ENCODE results near the gene CLHC1.
A peak's percentile ranks its signal among the peaks of the same experiment; 100 is the strongest.

CLHC1 gene

DNA sequence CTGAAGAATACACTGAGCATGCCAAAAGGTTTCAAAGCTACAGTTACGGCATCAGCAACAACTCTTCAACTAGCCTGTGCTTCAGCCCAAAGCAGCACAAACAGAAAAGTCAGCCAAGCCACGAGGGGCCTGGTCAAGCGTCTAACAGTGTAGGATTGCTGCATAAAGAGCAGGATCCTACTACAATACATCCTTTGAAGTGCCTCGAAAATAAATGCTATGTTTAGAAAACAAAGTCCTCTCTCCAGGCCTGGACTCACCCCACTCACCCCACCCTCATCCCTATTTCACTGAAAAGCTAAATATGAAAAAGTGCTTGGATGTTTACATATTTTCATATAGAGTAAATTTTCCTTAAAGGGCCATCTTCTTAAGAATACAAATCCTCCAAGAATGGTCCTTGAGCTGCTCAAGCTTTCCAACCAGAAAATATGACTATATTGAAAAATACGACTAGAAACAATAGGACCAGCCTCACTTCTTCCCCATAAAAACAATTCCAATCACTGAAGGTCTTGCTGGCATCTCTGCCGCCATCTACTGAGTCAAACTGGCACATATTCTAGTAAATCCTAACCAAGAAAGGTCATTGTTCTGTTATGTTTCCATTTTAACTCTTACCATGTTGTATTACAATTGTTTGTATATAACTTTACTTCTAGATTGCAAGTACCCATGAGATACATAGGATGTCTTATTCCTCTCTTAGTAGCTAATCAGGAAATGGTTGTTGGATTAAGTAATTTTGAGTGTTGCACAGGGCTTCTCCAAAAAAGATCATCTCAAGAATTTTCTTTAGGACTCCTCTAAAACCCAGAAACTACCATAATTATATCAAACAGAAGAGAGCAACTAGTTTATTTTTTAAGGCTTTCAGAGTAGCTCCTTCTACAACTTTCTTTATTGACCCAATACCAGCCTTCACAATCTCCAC lies 63.6 kb downstream of the CLHC1 start:
- DNase-seq, result peak; percentile 88

DNA sequence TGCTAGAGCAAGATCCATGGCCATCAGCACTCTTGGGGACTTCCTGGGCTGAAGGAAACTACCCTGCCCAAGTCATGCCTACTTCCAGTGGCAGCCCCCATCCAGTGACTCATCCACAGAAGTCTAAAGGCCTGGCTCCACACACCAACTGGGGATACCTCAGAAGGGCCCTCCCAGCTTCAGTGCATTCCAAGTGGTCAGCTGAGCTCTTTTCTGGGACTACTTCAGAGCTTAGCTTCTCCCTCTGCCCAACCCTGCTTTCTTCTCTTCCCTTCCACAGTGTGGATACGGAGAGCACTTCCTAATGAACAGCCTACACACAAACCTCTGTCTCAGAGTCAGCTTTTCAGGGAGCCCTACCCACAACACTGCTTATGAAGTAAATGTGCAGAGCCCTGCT lies 66.5 kb downstream of the CLHC1 start:
- DNase-seq, result no peak

DNA sequence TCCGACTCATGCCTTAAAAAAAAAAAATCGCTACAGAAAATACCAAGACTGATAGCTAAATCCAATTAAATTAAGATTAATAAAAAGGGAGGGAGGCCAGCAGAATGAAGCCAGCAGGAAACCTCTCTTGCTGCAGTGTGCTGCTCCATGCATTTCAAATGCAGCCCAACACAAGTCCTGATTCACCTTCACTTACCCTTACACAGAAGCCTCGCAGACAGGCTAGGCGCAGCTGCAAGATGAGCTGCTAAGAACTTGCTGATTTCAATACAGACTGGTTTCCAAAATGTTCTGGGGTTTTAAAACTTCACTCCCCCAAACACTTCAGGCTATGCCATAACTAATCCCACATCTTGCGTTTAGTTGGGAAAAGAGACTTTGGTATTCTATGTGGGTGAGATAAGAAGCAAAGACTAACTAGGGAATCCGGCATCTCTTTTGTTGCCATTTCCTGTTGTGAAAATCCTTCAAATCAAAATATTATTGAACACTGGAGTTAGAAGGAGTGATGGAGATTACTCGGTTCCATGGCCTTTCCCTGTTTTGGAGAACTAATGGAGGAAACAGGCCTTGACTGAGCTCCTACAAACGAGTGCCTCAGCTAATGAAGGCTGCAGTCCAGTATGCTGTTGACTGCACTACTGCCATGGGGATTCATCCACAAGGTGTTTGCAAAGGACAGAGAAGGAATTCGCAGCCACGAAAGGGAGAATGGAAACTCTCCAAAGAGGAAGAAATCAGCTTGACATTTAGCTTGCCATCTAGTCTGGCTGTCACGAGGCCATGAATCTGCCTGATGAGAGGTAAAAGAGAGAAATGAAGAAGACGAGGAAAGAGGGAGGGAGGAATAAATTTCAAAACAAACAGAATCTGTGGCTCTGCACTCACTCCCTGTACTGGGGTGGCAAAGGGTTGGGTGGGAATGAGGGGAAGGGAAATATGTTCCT lies 67.3 kb downstream of the CLHC1 start:
- no peak for DNase-seq

DNA sequence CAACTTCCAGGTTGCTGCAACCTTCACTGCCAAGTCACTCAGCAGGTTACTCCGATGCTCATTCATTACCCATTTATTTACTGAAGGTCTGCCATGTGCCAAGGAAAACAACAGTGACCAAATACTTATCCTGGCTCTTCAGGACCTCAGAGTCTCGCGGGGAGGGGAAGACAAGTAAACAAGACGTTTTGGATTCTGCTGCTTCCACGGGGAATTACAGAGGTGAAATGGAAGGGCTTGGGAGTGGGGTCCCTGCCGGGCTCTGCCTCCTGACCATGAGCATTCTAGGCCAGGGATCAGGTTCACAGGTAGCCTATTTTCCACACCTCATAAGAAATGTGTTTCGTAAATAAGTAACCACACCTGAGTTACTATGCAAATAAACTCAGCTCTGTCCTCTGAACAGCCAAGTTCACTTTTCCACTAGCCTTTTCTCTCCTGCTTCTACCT lies 68.1 kb downstream of the CLHC1 start:
- no peak for DNase-seq

DNA sequence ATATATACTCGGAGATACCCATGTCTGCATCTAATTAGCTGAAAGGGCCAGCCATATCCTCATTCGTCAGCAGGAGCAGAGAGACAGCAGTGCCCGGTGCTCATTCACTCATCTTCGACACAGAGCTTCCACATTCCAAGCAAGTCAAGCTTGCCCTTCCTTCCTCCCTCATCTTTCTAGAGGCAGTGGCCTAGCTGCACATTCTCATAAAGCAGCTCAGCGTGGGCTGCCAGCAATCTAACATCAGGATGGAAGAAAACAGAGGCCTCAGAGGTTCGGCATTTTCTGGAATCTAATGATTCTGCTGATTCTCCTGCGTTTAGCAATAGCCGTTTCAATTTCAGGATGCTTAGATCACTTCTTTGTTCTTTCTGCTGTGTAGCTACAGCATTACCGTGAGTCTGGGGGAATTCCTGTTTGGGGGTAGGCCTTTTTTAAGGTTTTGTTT lies 68.8 kb downstream of the CLHC1 start:
- no peak for DNase-seq

DNA sequence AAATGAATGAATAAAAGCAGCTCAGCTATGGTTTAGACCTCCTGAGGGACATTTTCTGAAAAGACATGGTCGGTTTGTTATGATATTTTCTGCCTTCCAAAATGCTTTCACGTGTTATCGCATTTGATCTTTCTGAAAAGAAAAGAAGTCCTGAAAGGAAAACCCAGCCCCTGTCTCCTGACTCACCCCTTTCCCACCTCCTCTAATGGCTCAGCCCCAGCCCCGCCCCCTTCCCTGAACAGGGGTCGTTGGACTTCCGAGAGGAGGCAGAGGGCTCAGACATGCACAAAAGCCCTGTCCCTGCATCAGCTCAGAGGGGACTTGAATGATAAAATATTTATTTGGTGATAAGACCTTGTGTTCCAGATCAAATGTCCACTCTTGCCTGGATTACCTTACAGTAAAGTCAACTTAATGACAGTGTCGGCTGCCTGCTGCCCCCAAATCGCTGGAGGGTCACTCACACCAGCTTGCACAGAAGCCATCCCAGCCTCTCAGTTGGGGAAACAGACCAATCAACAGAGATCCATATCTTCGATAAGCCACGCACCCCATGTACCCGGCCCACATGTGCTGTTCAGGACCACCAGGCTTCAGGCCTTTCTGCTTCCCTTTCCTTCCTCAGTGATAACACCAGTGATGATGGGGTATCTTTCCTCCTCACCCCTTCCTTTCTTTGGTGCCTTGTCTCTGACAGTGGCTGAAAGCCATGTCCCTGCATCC lies 69.6 kb downstream of the CLHC1 start:
- DNase-seq, result no peak

DNA sequence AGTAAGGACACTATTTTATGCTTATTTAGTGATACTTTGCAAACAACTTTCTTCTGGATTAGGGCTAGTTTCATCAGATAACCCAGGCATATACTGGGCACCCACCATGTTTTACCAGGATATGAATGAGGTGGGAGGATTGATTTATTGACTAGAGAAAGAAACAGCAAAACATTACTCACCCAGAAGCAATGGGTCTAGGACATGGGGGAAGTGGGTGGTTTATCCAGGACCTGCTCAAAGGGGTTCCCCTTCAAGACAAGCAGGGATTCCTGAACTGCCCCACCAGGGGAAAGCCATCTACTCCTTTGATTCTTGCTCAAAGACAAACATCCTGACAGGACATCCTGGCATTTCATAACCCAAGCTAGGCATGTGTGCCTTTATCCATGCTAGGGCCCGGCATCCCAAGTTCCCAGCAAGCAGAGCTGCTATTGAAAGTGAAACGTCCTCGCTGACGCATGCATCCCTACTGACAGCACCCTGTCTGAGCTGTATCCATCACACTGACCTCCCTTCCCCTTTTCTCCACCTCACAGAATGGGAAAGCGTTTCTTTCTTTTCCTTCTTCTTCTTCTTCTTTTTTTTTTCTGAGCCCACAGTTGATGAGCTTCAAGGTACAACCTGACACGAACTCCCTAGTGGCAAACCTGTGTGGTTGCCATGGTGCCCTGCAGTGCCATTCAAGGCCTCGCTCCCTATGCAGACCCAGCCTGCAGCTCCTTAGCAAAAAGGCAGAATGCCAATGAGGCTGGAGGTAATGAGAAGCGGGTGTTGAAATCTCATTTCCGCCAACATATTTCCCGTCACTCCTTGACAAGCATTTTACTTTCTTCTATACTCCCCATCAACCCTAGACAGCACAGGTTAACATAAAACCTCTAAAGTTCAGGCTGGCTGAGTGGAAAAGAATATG lies 70.5 kb downstream of the CLHC1 start:
- DNase-seq, result no peak

DNA sequence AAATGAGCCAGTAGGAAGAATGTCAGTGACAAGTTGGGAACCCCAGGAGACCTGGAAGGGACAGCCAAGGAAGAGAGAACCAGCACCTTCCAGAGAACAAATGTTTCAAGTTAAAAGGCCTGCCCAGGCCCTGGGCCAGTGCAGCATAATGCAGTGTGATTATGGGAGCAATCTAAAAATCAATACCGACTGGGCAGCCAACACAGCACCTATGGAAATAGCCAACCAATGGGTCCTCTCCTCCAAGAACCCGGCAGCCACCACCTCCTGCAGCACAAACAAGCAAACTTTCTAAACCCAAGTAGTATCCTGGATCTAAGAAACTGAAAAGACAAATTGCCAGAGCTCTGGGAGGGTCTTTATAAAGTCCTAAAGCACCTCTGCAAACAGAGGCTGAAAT lies 71.7 kb downstream of the CLHC1 start:
- no peak for DNase-seq

DNA sequence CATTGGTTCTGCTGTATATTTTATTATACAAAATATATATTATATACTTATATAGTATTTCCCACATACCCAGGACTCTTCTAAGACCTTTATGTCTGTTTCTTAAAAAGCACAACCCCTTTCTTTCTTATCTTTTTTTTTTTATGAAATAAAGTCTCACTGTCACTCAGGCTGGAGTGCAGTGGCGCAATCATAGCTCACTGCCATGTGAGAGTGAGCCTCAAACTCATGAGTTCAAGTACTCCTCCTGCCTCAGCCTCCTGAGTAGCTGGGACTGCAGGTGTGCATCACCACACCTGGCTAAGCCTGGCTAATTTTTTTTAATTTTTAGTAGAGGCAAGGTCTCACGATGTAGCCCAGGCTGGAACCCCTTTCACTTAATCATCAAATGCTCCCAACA lies 72.3 kb downstream of the CLHC1 start:
- no peak for DNase-seq

DNA sequence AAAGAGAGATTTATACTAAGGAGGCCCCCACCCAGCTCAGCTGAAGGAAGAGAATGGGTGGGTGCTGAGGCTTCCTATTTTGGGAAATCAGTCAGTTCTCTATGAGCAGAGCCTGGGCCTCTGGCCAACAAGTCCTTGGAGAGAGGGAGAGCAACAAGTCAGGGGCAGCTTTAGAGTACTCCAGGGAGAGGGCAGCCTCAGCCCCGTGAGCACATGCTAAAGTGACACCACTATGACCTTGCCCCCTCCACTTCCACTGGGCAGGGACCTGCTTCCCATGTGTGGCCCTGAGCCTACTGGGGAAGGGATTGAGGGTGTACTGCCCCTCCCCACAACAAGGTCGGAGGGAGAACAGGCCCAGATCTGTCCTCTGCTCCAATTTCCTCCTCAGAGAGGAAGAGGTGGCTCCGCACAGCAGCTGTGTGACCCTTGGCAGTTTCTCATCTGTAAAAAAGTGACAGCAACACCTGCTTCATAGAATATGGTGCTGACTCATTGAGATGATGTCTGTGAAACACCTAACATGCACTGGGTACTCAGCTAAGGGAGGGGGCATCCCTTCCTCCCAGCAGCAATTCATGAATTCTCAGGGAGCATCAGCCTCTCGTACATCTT lies 72.9 kb downstream of the CLHC1 start:
- DNase-seq, result no peak

DNA sequence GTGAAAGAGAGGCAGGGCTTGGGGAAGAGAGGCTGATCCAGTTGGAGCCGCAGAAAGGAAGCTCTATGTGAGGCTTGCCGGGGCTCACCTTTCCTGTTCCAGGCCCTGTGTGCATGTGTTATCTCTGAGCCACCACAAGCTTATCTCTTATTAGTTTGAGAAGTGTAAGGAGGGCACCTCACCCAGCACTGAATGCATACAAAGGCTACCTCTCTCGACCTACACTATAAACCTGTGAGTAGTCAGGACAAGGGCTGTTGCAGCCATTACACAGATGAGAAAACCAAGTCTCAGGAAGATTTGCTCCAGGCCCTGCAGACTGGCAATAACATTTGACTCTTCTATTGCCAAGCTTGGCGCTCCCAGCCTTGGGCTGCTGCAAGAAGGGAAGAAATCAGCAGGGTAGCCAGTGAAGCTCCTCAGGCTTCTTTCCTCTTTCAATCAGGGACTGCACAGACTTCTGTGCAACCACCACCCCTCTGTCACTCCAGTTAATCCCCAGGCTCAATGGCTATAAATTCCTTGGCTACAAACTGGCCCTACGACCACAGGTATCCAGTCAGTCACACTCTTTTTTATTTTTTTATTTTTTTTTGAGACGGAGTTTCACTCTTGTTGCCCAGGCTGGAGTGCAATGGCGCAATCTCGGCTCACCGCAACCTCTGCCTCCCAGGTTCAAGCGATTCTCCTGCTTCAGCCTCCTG lies 73.8 kb downstream of the CLHC1 start:
- no peak for DNase-seq

DNA sequence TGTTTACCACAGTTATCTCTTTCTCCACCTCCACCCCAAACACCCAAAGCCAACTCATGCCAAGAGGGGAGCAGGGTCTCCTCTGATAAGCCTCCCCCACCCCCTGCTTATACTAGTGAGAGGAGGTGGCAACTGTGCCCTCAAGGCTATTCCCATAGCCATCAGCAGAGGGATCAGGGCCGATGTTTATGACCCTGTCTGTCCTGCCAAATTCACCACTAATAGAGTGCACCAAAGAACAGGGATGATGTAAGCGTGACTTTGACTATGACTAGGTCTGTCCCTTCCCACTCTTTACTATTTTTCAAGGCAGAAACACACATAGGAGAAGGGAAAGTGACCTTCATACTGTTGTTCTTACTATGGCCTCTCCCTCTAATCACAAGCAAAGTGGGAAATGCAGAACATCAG lies 74.6 kb downstream of the CLHC1 start:
- DNase-seq, result no peak

DNA sequence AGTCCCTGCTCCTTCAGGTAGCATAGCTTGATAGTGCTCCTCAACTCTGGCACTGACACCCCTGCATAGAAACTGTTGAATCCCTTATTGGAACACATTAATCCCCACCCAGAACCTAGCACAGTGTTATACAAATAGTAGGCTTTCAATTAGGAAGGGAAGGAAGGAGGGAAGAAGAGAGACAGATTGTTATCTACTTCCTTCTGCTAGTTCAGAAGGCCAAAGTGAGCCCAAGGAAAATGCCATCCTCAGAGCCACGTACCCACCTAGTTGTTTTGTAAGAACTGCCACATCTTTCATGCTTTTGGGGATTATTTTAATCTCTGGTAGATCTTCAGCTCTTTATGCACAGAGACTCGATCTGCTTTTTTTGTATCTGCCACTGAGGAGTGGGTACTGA lies 75.1 kb downstream of the CLHC1 start:
- no peak for DNase-seq

DNA sequence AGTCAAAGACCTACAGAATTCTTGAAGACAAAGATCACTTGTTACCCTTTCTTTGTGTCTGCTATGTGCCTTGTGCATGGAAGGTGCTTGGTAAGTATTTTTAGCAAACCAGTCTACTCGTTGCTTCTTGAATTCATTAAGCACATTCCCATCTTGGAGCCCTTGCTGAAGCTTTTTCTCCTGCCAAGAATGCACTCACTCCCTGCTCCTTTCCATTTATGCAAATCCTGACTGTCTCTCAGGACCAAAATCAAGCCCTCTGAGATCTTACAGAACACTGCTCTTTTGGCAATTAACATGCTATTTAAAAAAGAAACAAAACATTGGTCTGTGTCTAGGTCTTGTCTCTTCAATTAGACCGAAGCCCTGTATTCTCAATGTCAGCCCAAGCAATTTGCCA lies 75.8 kb downstream of the CLHC1 start:
- DNase-seq, result no peak

DNA sequence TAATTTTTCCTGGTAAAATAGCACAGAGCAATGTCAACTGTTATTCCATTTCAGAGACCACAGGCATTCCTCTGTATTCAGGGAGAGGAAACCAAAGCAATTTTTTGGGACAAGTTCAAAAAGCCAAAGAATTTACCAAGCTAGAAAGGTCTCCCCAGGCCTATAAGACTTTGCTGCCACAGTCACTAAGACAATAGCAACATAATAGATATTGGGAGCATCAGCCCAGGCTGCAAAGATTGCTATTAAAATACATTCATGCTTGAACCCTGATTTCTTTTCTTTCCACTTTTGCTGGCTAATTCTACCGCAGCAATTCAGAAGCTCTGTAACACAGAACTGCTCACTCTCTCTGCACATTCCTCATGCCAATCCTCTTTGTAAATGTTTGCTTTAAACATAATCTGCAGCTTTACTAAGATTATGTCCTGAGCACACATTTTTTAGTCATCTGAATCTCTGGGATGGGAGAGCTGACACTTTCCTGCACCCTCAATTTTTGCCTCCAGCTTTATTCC lies 76.3 kb downstream of the CLHC1 start:
- no peak for DNase-seq

DNA sequence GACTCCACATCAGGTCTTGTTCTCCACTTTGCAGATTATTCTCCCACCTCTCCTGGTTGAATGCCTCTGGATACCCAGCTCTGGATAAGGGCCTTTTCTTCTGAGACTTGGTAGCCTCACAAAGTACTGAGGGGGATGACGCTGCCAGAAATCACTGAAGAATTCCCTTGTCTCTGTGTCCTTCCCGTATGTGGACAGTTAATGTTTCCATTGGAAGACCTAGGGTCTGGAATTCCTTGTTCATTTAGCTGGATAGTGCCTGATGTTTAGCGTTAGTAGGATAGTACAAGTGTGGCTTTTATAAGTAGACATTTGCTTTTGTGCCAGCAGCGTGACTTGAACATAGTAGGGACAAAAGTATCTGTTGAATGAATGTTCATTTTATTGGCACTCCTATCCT lies 76.9 kb downstream of the CLHC1 start:
- no peak for DNase-seq

DNA sequence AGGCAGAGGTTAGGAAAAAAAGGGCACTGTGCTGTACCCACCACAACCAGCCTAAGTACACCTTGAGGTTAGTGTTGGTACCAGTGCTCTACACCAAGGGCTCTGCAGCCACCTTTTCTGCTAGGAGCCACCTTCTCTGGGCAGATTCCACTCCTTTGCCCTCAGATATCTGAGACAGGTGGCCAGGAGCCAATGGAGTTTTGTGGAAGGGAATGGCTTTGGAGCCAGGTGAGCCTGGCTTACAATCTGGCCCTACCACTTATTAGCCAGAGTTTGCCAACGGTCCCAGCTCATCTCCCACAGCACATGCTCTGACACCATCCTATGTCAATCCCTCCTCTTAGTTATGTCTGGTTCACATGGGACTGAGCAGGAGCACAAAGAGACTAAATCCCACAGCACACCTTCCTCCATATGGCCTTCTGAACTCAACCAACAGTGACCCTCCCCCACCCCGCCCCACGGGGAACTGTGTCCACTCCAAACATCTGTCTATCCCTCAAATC lies 77.5 kb downstream of the CLHC1 start:
- DNase-seq, result no peak

DNA sequence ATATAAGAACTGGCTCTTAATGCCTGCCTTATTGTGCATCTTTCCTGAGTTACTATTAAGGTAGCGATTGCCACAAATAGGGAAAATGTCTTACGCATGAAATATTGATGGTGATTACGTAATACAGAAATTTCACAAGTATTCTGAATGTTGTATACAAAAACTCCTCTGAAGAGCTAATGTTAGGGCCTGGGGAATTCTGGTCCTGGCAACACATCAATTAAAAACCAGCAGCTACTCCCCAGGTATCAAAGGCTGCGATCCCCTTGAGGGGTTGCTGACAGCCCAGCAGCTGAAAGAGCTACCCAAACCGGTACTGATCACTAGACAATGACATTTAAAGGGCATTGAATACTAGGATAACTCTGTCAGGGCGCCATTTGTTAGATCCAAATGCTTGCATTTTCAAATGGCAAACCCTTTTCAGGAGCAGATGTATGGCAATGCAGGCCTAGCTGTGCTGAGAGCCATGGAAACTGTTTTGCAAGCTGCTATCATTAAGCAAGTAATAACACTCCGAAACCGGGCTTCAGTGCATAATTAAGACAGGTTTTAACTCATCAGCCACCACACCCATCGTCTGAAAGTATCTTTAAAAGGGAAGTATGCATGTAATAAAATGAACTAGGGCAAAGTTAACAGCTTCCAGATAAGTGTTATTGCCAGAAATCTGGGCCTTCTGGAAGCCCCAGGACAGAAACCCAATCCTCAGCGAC lies 78.4 kb downstream of the CLHC1 start:
- DNase-seq, result no peak
